HCT116 (cell line): Measurements from ENCODE around the gene RBM12. TPM values are rescaled to one million over a fixed set of nuclear protein-coding genes. Genes with fewer than 3 reads are reported as not detected.

Experiments used
- ATAC-seq: fragments of 200-7000 bp; cut with Tn5 transposase; 2 replicates; pipeline ENCODE4 v1.9.1; 2020; ENCODE audit warnings: mild to moderate bottlenecking, moderate library complexity
- BruUV-seq: library from RNA; stranded (reverse); fragments of 400-500 nt; replicated peaks from 2 replicates; lab custom pipeline; 2021; lab: Mats Ljungman, UMichigan
- CTCF ChIA-PET: fragments of 300-600 bp; sonication (Branson Sonifier 250); formaldehyde crosslinking; loops from one replicate; lab custom pipeline; 2021; ENCODE audit warnings: antibody characterized with exemption; lab: Charles Lee
- POLR2A ChIA-PET: fragments of 300-600, 350-600 bp; sonication (Branson Sonifier 250); formaldehyde crosslinking; loops from one replicate; lab custom pipeline; 2021; ENCODE audit warnings: antibody characterized with exemption; lab: Charles Lee
- RAD21 ChIA-PET, 2 experiments: fragments of 300-600 bp; sonication (Branson Sonifier 250); formaldehyde crosslinking; loops; one replicate each; lab custom pipeline; 2023; ENCODE audit warnings: low total read pairs in 2 of 2; ENCODE audit not compliant: uncharacterized antibody in 2 of 2, unreplicated experiment in 2 of 2, low non-redundant PET in 1 of 2; lab: Charles Lee
- DNase-seq: peaks from one replicate; pipeline ENCODE4 v3.0.0-alpha.2; 2010; ENCODE audit warnings: low read depth, low spot score
- H2AFZ ChIP-seq: fragments of 200-600 bp; shearing (Covaris generic), sonication (generic); 2 replicates; pipeline ENCODE4 v1.6.1; 2017; ENCODE audit warnings: low read depth, mixed run types, mixed read lengths, antibody characterized with exemption, low read length; ENCODE audit not compliant: poor library complexity, severe bottlenecking
- H3K27ac ChIP-seq: 2 replicates; pipeline ENCODE4 v1.5.1; 2012; ENCODE audit warnings: low read depth, low read length
- H3K27me3 ChIP-seq: fragments of 200-600 bp; sonication (generic); 2 replicates; pipeline ENCODE4 v1.6.1; 2016; ENCODE audit warnings: mixed run types, low read length, mixed read lengths; ENCODE audit not compliant: insufficient read depth
- H3K36me3 ChIP-seq, 2 experiments: fragments of 200-500 bp in 1 of 2; fragments of 200-600 bp in 1 of 2; sonication (Bioruptor generic) in 1 of 2; sonication (generic) in 1 of 2; 2 replicates each; pipeline versions ENCODE4 v1.5.1 to v1.6.1; 2014 to 2016; ENCODE audit warnings: low read length in 2 of 2, inconsistent platforms in 1 of 2, mixed read lengths in 1 of 2, mixed run types in 1 of 2; ENCODE audit not compliant: insufficient read depth in 2 of 2, control insufficient read depth in 1 of 2
- H3K4me1 ChIP-seq, 2 experiments: fragments of 200-600 bp in 1 of 2; sonication (generic) in 1 of 2; 2 replicates each; pipeline versions ENCODE4 v1.5.1 to v1.6.1; 2012 to 2017; ENCODE audit warnings: low read length in 2 of 2, inconsistent platforms in 1 of 2, mild to moderate bottlenecking in 1 of 2, mixed read lengths in 1 of 2, mixed run types in 1 of 2, moderate library complexity in 1 of 2; ENCODE audit not compliant: insufficient read depth in 2 of 2, control insufficient read depth in 1 of 2
- H3K4me2 ChIP-seq: fragments of 200-600 bp; sonication (generic); 2 replicates; pipeline ENCODE4 v1.6.1; 2017; ENCODE audit warnings: mixed run types, low read length, mixed read lengths
- H3K4me3 ChIP-seq, 2 experiments: fragments of 200-600 bp in 1 of 2; sonication (generic) in 1 of 2; replicated peaks in 1 of 2; 2 replicates each; pipeline ENCODE4 v1.5.1; 2011 to 2016; ENCODE audit warnings: low read length in 2 of 2, control low read depth in 1 of 2, low read depth in 1 of 2, mild to moderate bottlenecking in 1 of 2, mixed read lengths in 1 of 2, mixed run types in 1 of 2
- H3K79me2 ChIP-seq: fragments of 200-600 bp; sonication (generic); 2 replicates; pipeline ENCODE4 v1.6.1; 2017; ENCODE audit warnings: mild to moderate bottlenecking, mixed run types, low read length, moderate library complexity, mixed read lengths; ENCODE audit not compliant: insufficient read depth
- H3K9ac ChIP-seq: fragments of 200-600 bp; sonication (generic); 2 replicates; pipeline ENCODE4 v1.6.1; 2016; ENCODE audit warnings: low read length, mixed read lengths
- H3K9me2 ChIP-seq: fragments of 200-600 bp; sonication (generic), shearing (Covaris generic); 2 replicates; pipeline ENCODE4 v1.6.1; 2017; ENCODE audit warnings: mixed run types, mild to moderate bottlenecking, moderate library complexity; ENCODE audit not compliant: insufficient read depth
- H3K9me3 ChIP-seq, 2 experiments: fragments of 200-500 bp in 1 of 2; fragments of 200-600 bp in 1 of 2; sonication (Bioruptor generic) in 1 of 2; sonication (generic) in 1 of 2; 2 replicates each; pipeline ENCODE4 v1.6.1; 2014 to 2017; ENCODE audit warnings: low read length in 2 of 2, mixed read lengths in 2 of 2, inconsistent platforms in 1 of 2, low read depth in 1 of 2, mild to moderate bottlenecking in 1 of 2, mixed run types in 1 of 2, moderate library complexity in 1 of 2; ENCODE audit not compliant: control insufficient read depth in 1 of 2, insufficient read depth in 1 of 2
- H4K20me1 ChIP-seq: fragments of 200-600 bp; sonication (generic), shearing (Covaris generic); 2 replicates; pipeline ENCODE4 v1.6.1; 2017; ENCODE audit warnings: mixed run types, mild to moderate bottlenecking, moderate library complexity; ENCODE audit not compliant: insufficient read depth
- ATF3 ChIP-seq: IDR thresholded peaks from 2 replicates; pipeline ENCODE4 v1.6.1; 2012
- CBX3 ChIP-seq: IDR thresholded peaks from 2 replicates; pipeline ENCODE4 v1.6.1; 2012; ENCODE audit warnings: low read depth
- CEBPB ChIP-seq: IDR thresholded peaks from 2 replicates; pipeline ENCODE4 v1.6.1; 2012; ENCODE audit warnings: low read depth
- EGR1 ChIP-seq: IDR thresholded peaks from 2 replicates; pipeline ENCODE4 v1.6.1; 2012; ENCODE audit warnings: low read depth
- ELF1 ChIP-seq: IDR thresholded peaks from 2 replicates; pipeline ENCODE4 v1.6.1; 2012; ENCODE audit warnings: low read depth, borderline replicate concordance
- EZH2 ChIP-seq: fragments of 200-600 bp; sonication (generic); IDR thresholded peaks from 2 replicates; pipeline ENCODE4 v1.6.1; 2017; ENCODE audit warnings: antibody characterized with exemption, mixed run types
- EZH2phosphoT487 ChIP-seq: fragments of 200-600 bp; IDR thresholded peaks from 2 replicates; pipeline ENCODE4 v1.6.1; 2018; ENCODE audit warnings: antibody characterized with exemption, borderline replicate concordance
- FOSL1 ChIP-seq: IDR thresholded peaks from 2 replicates; pipeline ENCODE4 v1.6.1; 2012; ENCODE audit warnings: low read depth
- POLR2AphosphoS5 ChIP-seq: IDR thresholded peaks from 2 replicates; pipeline ENCODE4 v1.6.1; 2011; ENCODE audit warnings: mild to moderate bottlenecking, low read depth, low read length, moderate library complexity
- RAD21 ChIP-seq: IDR thresholded peaks from 2 replicates; pipeline ENCODE4 v1.6.1; 2012; ENCODE audit warnings: low read depth, mild to moderate bottlenecking
- REST ChIP-seq: IDR thresholded peaks from 2 replicates; pipeline ENCODE4 v1.6.1; 2012; ENCODE audit warnings: low read depth
- SIN3A ChIP-seq: IDR thresholded peaks from 2 replicates; pipeline ENCODE4 v1.6.1; 2012; ENCODE audit warnings: low read depth
- SP1 ChIP-seq: IDR thresholded peaks from 2 replicates; pipeline ENCODE4 v1.6.1; 2012; ENCODE audit warnings: low read depth
- ZBTB33 ChIP-seq: IDR thresholded peaks from 2 replicates; pipeline ENCODE4 v1.6.1; 2011; ENCODE audit warnings: mild to moderate bottlenecking, low read length, moderate library complexity; ENCODE audit not compliant: insufficient replicate concordance; ENCODE audit errors: extremely low read depth
- ZFX ChIP-seq: fragments of 450-650 bp; IDR thresholded peaks from 2 replicates; pipeline ENCODE4 v1.6.1; 2017
- intact Hi-C: fragments of 100-400 bp; cut with micrococcal nuclease; formaldehyde crosslinking; loops from 2 replicates; pipeline ENCODE4 v1.10.0; 2022
- total RNA-seq: library from RNA; stranded (reverse); gene quantifications from one replicate; pipeline ENCODE4 v1.2.1, GENCODE V29; 2021; ENCODE audit not compliant: unreplicated experiment
- TF ChIP-seq, protein P1 (sequence below): IDR thresholded peaks from 2 replicates; pipeline ENCODE4 v1.6.1; 2012
- TF ChIP-seq, protein P2 (sequence below), 3 experiments: fragments of 200-600 bp in 1 of 3; sonication (generic) in 1 of 3; IDR thresholded peaks in 2 of 3; conservative IDR thresholded peaks in 1 of 3; 2 replicates each; pipeline ENCODE4 v1.5.1; 2012 to 2017; ENCODE audit warnings: low read depth in 2 of 3, low read length in 2 of 3, antibody characterized with exemption in 1 of 3, borderline replicate concordance in 1 of 3, control low read depth in 1 of 3, mild to moderate bottlenecking in 1 of 3, mixed read lengths in 1 of 3, mixed run types in 1 of 3, moderate library complexity in 1 of 3; ENCODE audit not compliant: insufficient read depth in 1 of 3

Gene RBM12
- total RNA-seq, 1 experiment from 2014 or later = 110 TPM

GRCh38 chr20:35681960-35682359, 17.3 kb upstream of the RBM12 start:
- ChIA-PET POLR2A (no interaction called here), CTCF (no interaction called here), RAD21 (no interaction called here)
- Histone ChIP-seq H2AFZ (no peak overlapping the region), H4K20me1 (no peaks in the 10 kb centered on the region), H3K4me3 (no peak overlapping the region), H3K4me2 (no peak overlapping the region), H3K36me3 (peaks cover 0 to under 1% of the 10 kb centered on the region in 2 experiments; a peak in 1 of 4 replicates), H3K9me3 (no peaks in the 10 kb centered on the region), H3K4me1 (no peaks in the 10 kb centered on the region), H3K27ac (no peak overlapping the region), H3K79me2 (no peaks in the 10 kb centered on the region), H3K27me3 (no peaks in the 10 kb centered on the region), H3K9me2 (no peaks in the 10 kb centered on the region), H3K9ac (no peak overlapping the region)
- no peak for DNase-seq
- no TSS peak for BruUV-seq
- intact Hi-C loops = no loop called here
- no peak for ATAC-seq
- TF ChIP-seq EZH2 (no peak), ELF1 (no peak), SIN3A (no peak), CEBPB (no peak), ZFX (no peak), ATF3 (no peak), CBX3 (no peak), REST (no peak), ZBTB33 (no peak), FOSL1 (no peak), SP1 (no peak), EZH2phosphoT487 (no peak), RAD21 (no peak), POLR2AphosphoS5 (no peak), EGR1 (no peak)
- TF ChIP-seq, protein P1, sequence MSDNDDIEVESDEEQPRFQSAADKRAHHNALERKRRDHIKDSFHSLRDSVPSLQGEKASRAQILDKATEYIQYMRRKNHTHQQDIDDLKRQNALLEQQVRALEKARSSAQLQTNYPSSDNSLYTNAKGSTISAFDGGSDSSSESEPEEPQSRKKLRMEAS = no peak
- TF ChIP-seq, protein P2, sequence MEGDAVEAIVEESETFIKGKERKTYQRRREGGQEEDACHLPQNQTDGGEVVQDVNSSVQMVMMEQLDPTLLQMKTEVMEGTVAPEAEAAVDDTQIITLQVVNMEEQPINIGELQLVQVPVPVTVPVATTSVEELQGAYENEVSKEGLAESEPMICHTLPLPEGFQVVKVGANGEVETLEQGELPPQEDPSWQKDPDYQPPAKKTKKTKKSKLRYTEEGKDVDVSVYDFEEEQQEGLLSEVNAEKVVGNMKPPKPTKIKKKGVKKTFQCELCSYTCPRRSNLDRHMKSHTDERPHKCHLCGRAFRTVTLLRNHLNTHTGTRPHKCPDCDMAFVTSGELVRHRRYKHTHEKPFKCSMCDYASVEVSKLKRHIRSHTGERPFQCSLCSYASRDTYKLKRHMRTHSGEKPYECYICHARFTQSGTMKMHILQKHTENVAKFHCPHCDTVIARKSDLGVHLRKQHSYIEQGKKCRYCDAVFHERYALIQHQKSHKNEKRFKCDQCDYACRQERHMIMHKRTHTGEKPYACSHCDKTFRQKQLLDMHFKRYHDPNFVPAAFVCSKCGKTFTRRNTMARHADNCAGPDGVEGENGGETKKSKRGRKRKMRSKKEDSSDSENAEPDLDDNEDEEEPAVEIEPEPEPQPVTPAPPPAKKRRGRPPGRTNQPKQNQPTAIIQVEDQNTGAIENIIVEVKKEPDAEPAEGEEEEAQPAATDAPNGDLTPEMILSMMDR (IDR thresholded peaks at IDR 0.05 in 2 of 3, conservative IDR thresholded peaks at IDR 0.05 in 1 of 3; ENCODE audit: borderline replicate concordance in 1 of 3, insufficient read depth in 1 of 3, low read depth in 2 of 3, low read length in 2 of 3) = no peak
